HG03060 (cell line): ENCODE measurements around the gene RBP4.

Source experiments
- ATAC-seq: cut with Tn5 transposase; IDR thresholded peaks from one replicate; pipeline ENCODE4 v1.9.1; 2021; ENCODE audit warnings: low read depth, moderate number of reproducible peaks; ENCODE audit not compliant: unreplicated experiment

RBP4 gene

DNA sequence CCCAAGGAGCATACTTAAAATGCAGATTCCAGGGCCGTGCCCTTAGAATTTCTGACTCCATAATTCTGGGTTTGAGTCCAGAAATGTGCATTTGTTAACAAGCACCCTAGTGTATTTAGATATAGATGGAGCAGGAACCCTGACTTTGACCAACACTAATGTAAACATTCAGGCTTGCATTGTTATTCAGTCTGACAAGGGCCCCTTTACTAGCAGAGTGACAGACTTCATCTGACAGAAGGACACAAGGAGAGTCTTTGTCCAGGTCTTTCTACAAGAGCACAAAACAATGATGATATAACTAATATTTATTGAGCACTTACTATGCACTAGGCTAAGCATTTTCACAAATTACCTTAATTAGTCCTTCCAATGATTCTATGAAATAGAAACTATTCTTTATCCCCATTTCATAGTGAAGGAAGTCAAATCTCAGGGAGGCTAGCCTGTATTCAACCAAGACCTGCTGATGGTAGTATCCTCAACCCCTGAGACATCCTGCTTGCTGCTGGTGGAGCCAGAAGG lies 3.9 kb downstream of the RBP4 start:
- no peak for ATAC-seq

DNA sequence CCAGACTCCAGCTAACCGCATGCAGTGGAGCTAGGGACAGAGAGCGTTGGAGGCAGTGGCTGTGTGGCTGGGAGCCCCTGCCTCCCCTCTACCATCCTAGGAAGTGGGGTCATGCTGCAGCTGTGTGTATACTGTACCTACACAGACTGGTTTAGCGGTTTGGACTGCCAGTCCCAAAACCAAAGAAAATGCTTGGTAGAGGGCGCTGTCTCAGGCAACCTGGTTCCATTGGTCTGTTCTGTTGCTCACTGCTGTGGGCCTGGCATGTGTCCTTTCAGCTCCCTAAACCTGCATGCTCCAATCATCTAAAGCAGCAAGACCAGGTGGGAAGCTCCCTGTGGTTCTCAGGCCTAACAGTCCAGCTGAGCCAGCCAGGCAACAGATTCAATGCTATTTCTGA lies 4.5 kb downstream of the RBP4 start:
- no peak for ATAC-seq

- no peak for ATAC-seq
Observed at GRCh38 chr10:93595378-93596161, 5.5 kb downstream of the RBP4 start.

DNA sequence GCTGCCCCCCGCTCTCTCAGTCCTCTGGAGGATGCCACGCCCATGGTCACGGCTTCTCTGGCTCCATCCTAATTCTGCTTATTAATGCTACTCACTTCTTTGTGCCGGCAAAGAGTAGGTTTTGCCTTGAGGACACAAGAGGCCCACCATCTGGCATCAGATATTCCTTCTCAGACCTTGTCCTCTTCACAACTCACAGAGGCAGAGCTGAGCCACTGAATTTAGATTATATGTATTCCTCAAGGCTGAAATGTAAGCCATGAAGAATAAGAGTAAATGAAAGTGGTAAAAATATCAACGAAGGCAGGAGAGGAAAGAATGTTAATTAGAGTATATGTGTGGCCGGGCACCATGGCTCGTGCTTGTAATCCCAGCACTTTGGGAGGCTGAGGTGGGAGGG lies 6.5 kb downstream of the RBP4 start:
- ATAC-seq = no peak

GRCh38 chr10:93593749-93594148 lies 7.3 kb downstream of the RBP4 start:
- no peak for ATAC-seq

GRCh38 chr10:93593254-93593653 lies 7.8 kb downstream of the RBP4 start:
- ATAC-seq = no peak

DNA sequence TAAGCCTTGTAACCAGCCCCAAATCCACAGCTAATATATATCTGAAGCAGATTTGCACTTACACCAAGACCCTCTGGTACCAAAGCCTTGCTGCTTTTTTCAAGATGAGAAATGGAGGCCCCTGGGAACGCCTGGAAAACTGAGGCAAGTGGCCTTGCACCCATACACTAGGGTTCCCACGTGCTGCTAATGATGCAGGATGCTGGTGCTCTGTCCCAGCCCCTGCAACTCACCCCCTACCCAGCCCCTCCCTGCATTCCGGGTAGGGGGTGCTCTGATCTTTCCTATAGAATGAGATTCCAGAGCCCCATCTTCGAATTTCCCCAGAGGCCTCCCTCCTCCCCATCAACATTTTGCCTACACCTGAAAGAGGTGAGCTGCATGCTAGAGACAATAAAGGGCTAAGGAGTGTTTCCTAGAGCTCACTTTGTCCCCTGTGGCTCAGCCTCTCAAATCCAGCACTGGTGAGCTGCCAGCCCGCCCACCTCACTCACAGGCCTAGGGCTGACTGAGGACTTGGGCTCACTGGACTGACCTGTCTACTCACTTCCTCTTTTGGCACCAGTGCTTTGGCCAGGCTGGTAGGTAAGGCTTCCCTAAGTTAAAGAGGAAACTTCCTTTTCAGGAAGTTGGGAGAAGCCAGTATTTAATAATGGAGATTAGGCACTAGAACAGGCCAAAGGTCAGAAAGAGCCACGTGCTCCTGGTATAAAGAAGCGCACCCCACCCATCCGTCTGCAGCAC lies 9.8 kb downstream of the RBP4 start:
- ATAC-seq = no peak

- no peak for ATAC-seq
Observed at GRCh38 chr10:93590638-93591037, 10.4 kb downstream of the RBP4 start.

DNA sequence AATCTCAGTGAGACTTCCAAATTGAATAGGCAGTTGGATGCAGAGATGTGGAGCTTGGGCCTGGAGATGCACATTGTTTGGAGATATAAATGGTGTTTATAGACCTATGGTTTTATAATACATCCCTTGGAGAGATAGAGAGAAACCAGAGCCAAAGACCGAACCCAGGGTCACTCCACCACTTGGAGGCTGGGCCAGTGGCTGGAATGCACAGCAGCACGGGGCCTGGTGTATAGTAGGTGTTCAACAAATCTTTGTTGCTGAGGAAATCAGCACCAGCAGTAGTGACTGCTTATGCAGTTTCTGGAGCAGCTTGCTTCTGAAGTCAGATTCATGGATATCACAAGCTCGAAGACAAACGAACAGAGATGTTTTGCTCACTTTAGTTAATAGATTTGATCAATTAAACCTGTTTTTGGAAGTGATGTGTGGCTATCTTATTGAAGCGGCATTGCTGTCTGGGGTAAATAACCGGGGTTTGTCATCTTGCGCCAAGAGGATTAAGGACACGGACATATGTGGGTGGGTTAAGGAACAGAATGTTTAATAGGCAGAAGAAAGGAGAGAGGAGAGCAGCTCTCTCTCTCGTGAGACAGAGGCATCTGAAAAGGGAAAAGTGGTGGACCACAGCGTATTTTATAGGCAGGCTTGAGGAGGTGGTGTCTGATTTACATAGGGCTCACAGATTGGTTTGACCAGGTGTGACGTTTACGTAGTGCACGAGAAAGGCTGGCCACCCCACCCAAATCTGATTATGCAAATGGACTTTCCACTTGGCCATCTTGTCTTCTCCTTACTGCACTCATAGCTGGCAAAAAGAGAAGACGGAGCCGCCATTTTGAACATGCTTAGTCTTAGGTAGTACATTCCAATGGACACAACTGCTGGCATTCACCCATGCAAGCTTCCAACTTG lies 11.1 kb downstream of the RBP4 start:
- ATAC-seq = no peak

- no peak for ATAC-seq
Observed at GRCh38 chr10:93584445-93584844, 16.6 kb downstream of the RBP4 start.

DNA sequence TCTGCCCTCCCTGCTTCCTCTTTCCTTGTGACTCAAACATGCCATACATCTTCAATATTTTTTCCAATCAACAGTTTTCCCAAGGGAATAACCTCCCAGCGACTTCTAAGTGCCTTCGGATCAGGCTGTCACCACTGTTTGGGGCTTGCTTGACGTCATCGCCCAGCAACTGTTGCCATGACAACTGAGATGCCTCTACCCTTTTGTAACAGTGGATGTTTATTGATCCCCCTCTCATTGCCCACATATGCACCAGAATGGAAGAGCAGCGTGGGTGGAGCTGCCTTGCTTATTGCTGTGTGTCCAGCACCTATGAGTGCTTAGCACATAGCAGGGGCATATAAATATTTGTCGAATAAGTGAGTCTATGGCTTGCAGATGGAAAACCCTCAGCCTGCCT lies 20.2 kb downstream of the RBP4 start:
- ATAC-seq = no peak

DNA sequence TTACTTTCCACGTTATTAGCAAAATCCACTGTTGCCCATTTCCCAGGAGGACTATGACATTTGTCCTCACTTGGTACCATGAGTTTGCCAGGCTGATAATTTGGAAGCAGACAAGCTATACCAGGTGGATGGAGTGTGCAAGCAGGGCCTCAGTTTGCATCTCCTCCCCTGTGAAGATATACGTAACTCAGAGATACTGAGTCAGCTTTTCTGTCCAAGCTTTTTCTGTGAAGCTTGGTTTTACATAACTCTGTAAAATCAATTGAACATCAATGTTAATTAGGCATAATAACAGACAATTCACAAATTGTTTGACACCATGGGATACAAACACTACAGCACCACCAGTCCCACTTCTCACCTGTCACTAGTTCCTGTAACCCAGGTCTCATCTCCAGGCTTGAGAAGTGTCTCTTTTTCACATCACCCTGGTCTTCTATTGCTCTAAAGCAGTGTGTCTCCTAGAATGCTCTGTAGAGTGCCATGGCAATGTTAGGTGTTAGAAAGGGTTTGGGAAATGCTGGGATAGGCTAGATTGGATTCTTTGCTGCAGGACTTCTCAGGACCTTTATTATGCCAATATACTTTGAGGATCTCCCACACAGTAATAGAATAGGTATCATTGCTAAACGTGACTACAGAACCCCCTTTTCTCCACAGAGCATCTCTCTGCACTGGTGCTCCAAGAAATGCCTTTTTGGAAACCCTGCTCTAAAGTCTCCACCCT lies 20.9 kb downstream of the RBP4 start:
- no peak for ATAC-seq

GRCh38 chr10:93579089-93579488 lies 21.9 kb downstream of the RBP4 start:
- ATAC-seq = no peak

GRCh38 chr10:93577565-93577964 lies 23.5 kb downstream of the RBP4 start:
- no peak for ATAC-seq

- ATAC-seq = no peak
Observed at GRCh38 chr10:93576888-93577287, 24.1 kb downstream of the RBP4 start.

DNA sequence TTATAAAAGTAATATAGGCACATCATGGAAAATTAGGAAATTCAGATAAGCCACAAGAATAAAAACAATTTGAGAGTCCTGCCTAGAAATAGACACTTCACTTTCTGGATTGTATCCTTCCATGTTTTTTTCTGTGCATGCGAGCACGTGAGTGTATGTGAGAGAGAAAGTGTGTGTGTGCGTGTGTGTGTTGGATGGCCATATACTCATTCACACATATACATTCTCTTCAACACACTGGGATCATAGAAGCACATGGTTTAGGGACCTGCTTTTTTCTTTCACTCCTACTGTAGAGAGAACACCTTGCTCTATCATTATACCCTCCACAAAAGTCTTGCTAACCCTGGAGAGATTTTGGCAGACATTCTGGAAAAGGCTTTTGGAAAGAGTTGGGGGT lies 27.1 kb downstream of the RBP4 start:
- ATAC-seq = no peak

- no peak for ATAC-seq
Observed at GRCh38 chr10:93573051-93573909, 27.8 kb downstream of the RBP4 start.

DNA sequence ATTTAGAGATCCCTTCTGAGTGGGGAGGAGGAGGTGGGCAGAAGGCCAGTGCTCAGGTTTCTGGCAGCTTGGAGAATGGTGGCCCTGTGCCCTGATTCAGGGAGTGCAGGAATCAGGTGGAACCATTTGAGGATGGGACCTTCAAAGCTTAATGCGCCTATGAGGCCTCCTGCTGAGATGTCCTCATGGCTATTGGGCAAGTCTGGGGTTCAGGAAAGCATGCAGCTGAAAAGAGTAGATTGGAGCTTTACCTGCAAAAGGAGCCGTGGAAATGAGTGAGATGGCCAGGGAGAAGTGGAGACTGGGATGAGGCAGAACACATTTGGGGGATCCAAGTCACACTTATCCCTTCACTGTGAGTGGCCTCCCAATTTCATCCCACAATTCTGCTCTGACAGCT lies 28.4 kb downstream of the RBP4 start:
- no peak for ATAC-seq

DNA sequence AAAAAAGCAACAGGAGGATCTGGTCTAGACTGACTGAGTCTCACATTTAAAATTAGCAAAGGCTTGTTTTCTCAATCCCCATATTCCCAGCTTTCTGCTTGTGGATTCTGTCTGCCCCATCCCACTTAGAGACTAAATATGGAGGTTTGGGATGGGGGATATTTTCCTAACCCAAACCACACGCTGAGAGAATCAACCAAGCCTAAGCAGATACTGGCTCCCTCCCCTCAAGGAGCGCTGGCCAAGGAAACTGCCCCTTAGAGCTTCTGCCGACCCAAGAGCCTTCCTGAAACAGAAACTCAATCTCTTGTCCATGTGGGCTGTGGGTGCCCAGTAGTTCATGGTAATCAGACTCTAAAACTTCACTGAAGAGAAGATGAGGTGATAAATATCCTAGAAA lies 30.7 kb downstream of the RBP4 start:
- ATAC-seq = no peak

GRCh38 chr10:93568105-93568390 lies 33.0 kb downstream of the RBP4 start:
- ATAC-seq = no peak
